K562 (cell line): ENCODE data around the gene NFE2. TPM values are rescaled to one million over a fixed set of nuclear protein-coding genes. Genes with fewer than 3 reads are reported as not detected.

Experiments
- AFF1 ChIP-seq, 2 experiments: fragments of 450-650 bp; IDR thresholded peaks; 2 replicates each; pipeline ENCODE4 v1.6.1; 2018; ENCODE audit warnings: mild to moderate bottlenecking in 2 of 2, low read depth in 1 of 2; ENCODE audit not compliant: partially characterized antibody in 2 of 2
- DEAF1 ChIP-seq: fragments of 450-650 bp; formaldehyde crosslinking; IDR thresholded peaks from 2 replicates; pipeline ENCODE4 v1.4.0; 2020; ENCODE audit warnings: mild to moderate bottlenecking, moderate library complexity
- RBFOX2 ChIP-seq: fragments of 200-400 bp; formaldehyde crosslinking; IDR thresholded peaks from 2 replicates; pipeline ENCODE4 v1.6.1; 2017; ENCODE audit warnings: low read depth, mild to moderate bottlenecking, low read length, moderate library complexity
- REST ChIP-seq, 2 experiments: fragments of 450-650 bp; formaldehyde crosslinking in 1 of 2; IDR thresholded peaks; 2 replicates each; pipeline versions ENCODE4 v1.4.0 to v1.6.1; 2014 to 2020; ENCODE audit warnings: mild to moderate bottlenecking in 2 of 2, borderline replicate concordance in 1 of 2, low read depth in 1 of 2
- SNAPC5 ChIP-seq: fragments of 250-450 bp; sonication (Bioruptor Pico); IDR thresholded peaks from 2 replicates; pipeline ENCODE4 v1.8.0; 2021; ENCODE audit warnings: moderate library complexity, mild to moderate bottlenecking, inconsistent platforms
- TSHZ1 ChIP-seq: fragments of 250-450 bp; sonication (Bioruptor Pico); IDR thresholded peaks from 2 replicates; pipeline ENCODE4 v1.4.0; 2020; ENCODE audit warnings: mild to moderate bottlenecking, moderate library complexity
- polyA plus RNA-seq, 8 experiments: library from polyadenylated mRNA; depleted of rRNA in 4 of 8; stranded (reverse) in 5 of 8; unstranded in 3 of 8; fragments of >200 nt; fragmentation: Nextera tagmentation in 2 of 8; fragmentation: Illumina TruSeq in 1 of 8; extraction: Ambion mirVana in 2 of 8; extraction: Trizol in 1 of 8; gene quantifications; 2 replicates each; pipeline versions ENCODE4 v1.2.1 to v1.2.3, GENCODE V29; 2011 to 2014; ENCODE audit warnings: inconsistent platforms in 1 of 8, missing spikeins in 1 of 8
- total RNA-seq, 7 experiments: library from RNA; depleted of rRNA in 6 of 7; stranded (reverse); fragments of >200 nt in 6 of 7; fragmentation: Illumina TruSeq in 2 of 7; extraction: Trizol in 2 of 7; gene quantifications; 2 replicates each; pipeline versions ENCODE4 v1.2.1 to v1.2.3, GENCODE V29; 2011 to 2021; ENCODE audit warnings: low replicate concordance in 1 of 7

Gene NFE2
- total and polyA plus RNA-seq, 9 of the 15 experiments (the other 6 are each of a cell fraction or from before 2014, with no cell fraction given) = 12.3 to 282 (median 208) TPM

- peak; percentile 65 for TF ChIP-seq RBFOX2
- TF ChIP-seq SNAPC5 (CRISPR knock-in tag) = no peak
- TF ChIP-seq TSHZ1 = no peak
- no peak for TF ChIP-seq REST (IDR thresholded peaks at IDR 0.05; ENCODE audit: borderline replicate concordance)
- TF ChIP-seq REST (CRISPR knock-in tag; IDR thresholded peaks at IDR 0.05; ENCODE audit: low read depth) = peak; percentile 52; the same call in 1 of the 2 replicates
- peak in 1 of 2 experiments; percentile 31 for TF ChIP-seq AFF1 (IDR thresholded peaks at IDR 0.05; ENCODE audit: low read depth in 1 of 2, partially characterized antibody in 2 of 2)
- TF ChIP-seq DEAF1 (CRISPR knock-in tag) = peak; percentile 36
These were observed 14.5 kb downstream of the NFE2 start (continued) for GRCh38 chr12:54286042-54287030.
